ENCODE data around the gene DPH7. TPM values are rescaled to one million over a fixed set of nuclear protein-coding genes. Genes with fewer than 3 reads are reported as not detected.
"Not testable (repeated sequence)": the region's sequence is repeated elsewhere in the genome, so short reads cannot be mapped to it uniquely, and the experiment has no call there.

Gene DPH7
- polyA plus RNA-seq (ENCODE audit: insufficient read length in 4 of 4), result 10 to 100 TPM; 35.4 to 48.2 (median 45.3) TPM

- DNase-seq (ENCODE audit: low read depth in 4 of 4, low spot score in 3 of 4), result peak; percentile 83 to 87 (median 85)
Observed at GRCh38 chr9:137578518-137579258, at the start of gene DPH7. Gene DPH7 (minus strand): TSS chr9:137578925. CDS start chr9:137578777, 148 bp downstream.

GRCh38 chr9:137627406-137627805 lies 48.7 kb upstream of the DPH7 start:
- not testable (repeated sequence) for DNase-seq (ENCODE audit: low read depth in 4 of 4, low spot score in 3 of 4)

GRCh38 chr9:137626464-137626863 lies 47.7 kb upstream of the DPH7 start:
- DNase-seq (ENCODE audit: low read depth in 4 of 4, low spot score in 3 of 4), result no peak

- not testable (repeated sequence) for DNase-seq (ENCODE audit: low read depth in 4 of 4, low spot score in 3 of 4)
Observed at GRCh38 chr9:137622211-137622610, 43.5 kb upstream of the DPH7 start.

DNA sequence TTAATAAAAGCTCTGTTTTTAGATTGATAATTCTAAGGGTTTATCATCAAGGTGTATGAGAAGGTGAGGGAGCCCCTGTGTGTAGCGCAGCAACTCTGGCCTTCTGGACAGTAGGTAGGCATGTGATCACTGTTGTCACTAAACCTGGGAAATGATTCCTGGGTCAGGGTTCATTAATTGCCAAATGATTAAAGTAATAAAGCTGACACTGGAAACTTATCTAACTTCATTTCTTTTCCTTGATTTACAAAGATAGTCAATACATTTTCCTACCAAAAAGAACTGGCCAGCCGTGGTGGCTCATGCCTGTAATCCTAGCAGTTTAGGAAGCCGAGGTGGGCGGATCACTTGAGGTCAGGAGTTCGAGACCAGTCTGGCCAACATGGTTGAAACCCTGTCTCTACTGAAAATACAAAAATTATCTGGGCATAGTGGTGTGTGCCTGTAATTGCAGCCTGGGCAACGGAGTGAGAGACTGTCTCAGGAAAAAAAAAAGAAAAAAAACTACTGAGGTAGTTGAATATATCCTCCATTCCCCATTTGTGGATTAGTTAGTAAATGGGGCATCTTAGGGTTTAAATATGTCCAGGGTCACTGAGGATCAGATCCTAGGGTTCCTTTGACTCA lies 42.5 kb upstream of the DPH7 start:
- no peak for DNase-seq (ENCODE audit: low read depth in 4 of 4, low spot score in 3 of 4)

- DNase-seq (ENCODE audit: low read depth in 4 of 4, low spot score in 3 of 4), result no peak
Observed at GRCh38 chr9:137620581-137620980, 41.9 kb upstream of the DPH7 start.

GRCh38 chr9:137620048-137620405 lies 41.3 kb upstream of the DPH7 start:
- no peak for DNase-seq (ENCODE audit: low read depth in 4 of 4, low spot score in 3 of 4)

GRCh38 chr9:137619240-137620047 lies 40.7 kb upstream of the DPH7 start:
- DNase-seq (ENCODE audit: low read depth in 4 of 4, low spot score in 3 of 4), result no peak

DNA sequence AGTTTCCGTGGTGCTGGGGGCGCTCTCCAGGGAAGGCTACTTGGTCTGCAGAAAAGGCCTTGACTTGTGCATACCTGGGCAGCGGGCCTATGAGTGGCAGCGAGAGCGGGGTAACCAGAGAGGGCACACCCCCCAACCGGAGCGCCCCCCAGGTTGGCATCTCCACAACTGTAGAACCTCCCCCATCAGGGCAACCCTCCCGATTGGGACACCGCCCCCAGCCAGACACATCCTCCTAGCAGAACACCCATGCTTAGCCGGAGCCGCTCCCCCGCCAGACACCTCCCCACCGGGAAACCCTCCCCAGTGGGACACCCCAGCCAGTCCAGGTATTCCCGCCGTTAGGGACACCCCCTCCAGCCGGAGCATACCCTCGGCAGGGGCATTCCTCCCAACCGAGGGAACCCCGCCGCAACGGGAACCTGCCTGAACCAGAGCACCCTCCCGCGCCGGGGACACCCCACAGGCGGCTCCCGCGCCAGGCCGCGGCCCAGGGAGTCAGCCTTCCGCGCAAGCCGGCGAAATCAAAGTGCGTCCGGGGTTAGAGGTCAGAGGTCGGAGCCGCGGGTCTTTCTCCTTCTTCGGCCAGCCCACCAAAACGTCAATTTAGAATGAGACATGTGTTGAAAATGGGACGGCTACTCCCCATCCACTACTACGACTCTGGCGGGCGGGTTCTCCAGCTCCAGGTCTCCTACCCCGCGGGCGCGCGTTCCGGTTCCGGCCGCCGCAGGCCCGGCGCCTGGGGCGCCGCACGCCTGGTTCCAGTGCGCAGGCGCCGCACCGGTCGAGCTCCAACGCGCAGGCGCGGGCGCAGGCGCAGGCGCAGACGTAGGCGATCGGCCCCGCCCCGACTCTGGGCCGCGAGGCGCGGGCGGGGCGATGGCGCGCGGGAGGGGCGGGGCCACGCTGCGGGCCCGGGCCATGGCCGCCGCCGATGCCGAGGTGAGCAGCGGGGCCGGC lies 39.7 kb upstream of the DPH7 start, which contains the start of gene EHMT1:
Gene EHMT1 (plus strand): TSS at position 901 of the 963 bp plus-strand sequence. CDS start 24 bp downstream, at position 925.
- peak; percentile 78 to 86 (median 80) for DNase-seq (ENCODE audit: low read depth in 4 of 4, low spot score in 3 of 4)

- DNase-seq (ENCODE audit: low read depth in 4 of 4, low spot score in 3 of 4), result no peak
Observed at GRCh38 chr9:137615387-137615871, 36.7 kb upstream of the DPH7 start.

GRCh38 chr9:137614631-137615386 lies 36.1 kb upstream of the DPH7 start:
- DNase-seq (ENCODE audit: low read depth in 4 of 4, low spot score in 3 of 4), result no peak

DNA sequence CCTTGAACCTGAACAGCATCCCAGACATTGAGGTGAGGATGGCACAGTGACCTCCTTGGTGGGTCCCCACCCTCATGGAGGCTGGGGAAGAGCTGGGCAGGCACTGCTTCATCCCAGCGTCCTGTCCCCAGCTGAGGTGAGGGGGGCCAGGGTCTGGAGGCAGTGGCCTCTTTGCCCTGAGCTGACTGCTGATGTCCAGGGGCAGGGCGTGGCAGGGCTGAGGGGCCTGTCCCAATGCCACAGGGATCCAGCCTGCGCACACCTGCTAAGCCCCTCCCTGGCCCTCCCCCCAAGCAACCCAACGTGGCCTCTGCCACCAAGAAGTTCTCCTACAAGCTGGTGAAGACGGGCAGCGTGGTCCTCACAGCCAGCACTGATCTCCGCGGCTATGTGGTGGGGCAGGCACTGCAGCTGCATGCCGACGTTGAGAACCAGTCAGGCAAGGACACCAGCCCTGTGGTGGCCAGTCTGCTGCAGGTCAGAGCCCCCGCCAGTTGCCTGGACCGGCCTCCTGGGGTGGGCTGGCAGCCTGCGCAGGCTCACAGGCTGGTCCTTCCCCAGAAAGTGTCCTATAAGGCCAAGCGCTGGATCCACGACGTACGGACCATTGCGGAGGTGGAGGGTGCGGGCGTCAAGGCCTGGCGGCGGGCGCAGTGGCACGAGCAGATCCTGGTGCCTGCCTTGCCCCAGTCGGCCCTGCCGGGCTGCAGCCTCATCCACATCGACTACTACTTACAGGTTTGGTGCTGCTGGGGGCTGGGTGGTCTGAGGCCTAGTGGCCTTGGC lies 35.2 kb upstream of the DPH7 start:
- DNase-seq (ENCODE audit: low read depth in 4 of 4, low spot score in 3 of 4), result no peak

GRCh38 chr9:137613259-137613658 lies 34.5 kb upstream of the DPH7 start:
- DNase-seq (ENCODE audit: low read depth in 4 of 4, low spot score in 3 of 4), result no peak

GRCh38 chr9:137612741-137613142 lies 34.0 kb upstream of the DPH7 start:
- DNase-seq (ENCODE audit: low read depth in 4 of 4, low spot score in 3 of 4), result no peak

DNA sequence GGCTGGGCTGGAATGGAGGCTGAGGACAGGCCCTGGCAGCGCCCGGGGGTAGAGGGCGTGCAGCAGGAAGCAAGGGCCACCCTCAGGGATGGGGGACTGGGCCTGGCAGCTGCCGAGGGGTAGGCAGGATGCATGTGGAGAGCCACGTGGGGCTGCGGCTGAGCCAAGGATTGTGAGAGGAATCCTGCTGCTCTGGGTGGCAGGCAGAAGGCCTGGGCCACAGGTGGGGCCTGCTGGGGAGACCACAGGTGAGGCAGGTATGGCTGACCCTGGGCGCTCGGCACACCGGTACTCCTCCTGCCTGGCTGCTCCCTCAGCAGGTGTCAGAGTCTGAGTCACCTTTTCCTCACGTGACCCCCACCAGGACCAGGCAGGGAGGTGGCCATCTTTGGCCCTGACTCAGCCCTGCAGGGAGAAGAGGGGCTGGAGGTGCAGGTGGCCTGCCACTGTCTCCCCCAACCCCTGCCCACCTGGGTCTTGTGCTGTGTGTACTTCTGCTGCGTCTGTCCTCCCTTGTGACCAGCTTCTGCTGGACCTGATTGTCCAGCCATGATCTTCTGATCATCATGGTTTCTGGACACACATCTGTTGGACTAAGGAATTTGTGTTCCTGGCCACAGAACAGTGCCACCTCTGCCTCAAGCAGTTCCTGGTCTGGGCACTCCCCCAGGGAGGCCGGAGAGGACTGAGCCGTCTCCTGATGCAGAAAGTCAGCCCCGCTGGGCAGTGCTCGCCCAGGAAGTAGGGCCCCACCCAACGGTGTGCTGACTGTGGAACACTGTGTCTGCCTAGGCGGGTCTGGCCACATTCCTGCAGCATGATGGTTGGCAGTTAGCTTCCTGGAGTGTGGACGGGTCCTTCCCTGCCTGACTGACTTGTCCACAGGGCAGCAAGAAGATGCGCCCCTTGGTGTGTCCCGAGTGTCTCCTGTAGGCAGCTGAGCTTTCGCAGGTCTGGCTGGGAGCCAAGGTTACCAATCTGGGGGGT lies 33.2 kb upstream of the DPH7 start:
- no peak for DNase-seq (ENCODE audit: low read depth in 4 of 4, low spot score in 3 of 4)

DNA sequence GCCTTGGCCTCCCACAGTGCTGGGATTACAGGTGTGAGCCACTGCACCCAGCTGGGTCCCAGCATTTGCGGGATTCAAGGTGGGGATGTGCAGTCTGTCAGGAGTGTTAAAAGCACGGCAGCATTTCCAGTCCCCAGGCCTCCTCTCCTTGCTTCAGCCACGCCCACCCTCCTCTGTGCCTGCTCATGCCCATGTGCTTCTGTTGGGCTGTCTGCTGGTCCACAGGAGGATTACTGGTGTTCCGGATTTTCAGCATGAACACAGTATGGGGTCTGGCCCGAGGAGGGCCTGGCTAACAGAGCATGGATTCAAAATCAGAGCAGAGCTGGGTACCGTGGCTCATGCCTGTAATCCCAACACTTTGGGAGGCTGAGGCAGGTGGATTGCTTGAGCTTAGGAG lies 32.2 kb upstream of the DPH7 start:
- DNase-seq (ENCODE audit: low read depth in 4 of 4, low spot score in 3 of 4), result no peak

DNA sequence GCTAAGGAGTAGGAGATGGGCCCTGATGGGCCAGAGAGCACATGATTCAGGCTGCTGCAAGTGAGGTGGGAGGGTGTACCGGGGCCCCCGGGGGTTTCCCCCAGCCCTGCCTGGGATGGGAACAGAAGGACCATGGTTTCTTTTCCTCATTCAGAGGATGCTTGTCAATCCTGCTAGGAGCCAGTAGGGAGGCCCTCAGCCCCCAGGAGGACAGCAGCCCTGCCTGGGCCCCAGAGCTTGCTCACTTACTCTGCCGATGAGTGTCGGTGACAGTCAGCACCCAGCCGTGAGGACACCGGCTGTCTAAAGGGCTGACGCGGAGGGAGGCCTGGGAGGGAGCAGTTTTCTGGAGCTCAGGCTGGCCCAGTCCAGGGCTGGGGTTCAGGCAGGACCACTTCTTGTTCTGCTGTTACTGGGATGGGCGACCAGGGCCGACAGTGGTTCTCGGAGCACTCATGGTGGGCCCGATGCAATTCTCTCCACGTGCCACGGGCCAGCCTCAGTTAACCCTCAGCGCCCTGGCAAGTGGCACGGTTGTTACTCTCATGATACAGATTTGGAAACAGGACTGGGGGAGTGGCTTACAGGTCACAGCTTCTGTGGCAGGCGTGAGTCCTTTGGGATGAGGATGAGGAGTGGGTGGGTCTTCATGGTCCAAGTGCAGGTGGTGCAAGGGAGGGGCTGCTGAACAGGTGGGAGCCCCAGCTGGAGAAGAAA lies 28.6 kb upstream of the DPH7 start:
- DNase-seq (ENCODE audit: low read depth in 4 of 4, low spot score in 3 of 4), result no peak
